Ecto neural progenitor cell (in vitro differentiated cells): ENCODE data around the gene CLASP1.
"Not testable (repeated sequence)": the region's sequence is repeated elsewhere in the genome, so short reads cannot be mapped to it uniquely, and the experiment has no call there.

Experiments
- DNase-seq: peaks from one replicate; pipeline ENCODE4 v3.0.0-alpha.2; 2018; ENCODE audit warnings: low spot score

The CLASP1 gene

GRCh38 chr2:121613774-121614173 is 35.5 kb downstream of the CLASP1 start:
- DNase-seq = no peak

GRCh38 chr2:121613152-121613551 is 36.1 kb downstream of the CLASP1 start:
- no peak for DNase-seq

GRCh38 chr2:121611730-121612705 is 37.2 kb downstream of the CLASP1 start:
- no peak for DNase-seq

GRCh38 chr2:121611048-121611649 is 38.1 kb downstream of the CLASP1 start:
- not testable (repeated sequence) for DNase-seq

GRCh38 chr2:121610487-121610874 is 38.8 kb downstream of the CLASP1 start:
- not testable (repeated sequence) for DNase-seq

DNA sequence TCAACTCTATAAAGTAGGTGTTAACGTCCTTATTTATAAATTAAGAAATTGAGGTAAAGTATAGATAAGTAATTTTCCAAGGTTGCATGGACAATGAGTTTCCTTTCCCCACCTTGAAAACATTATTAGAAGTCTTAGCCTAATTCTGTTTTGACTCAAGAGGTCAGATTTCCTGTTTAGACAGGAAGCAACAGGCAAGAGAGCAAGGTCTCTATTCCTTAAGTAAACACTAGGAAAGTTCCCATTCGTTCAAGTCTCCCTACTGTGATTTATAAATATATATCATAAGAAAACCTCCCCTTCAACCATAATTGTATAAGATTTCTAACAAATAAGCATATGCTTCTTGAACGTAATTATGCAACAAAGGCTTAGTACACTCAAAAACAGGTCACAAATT is 40.3 kb downstream of the CLASP1 start:
- DNase-seq = no peak

- DNase-seq = no peak
Measured at GRCh38 chr2:121608367-121608766, 40.9 kb downstream of the CLASP1 start.

- no peak for DNase-seq
Measured at GRCh38 chr2:121605820-121606733, 43.2 kb downstream of the CLASP1 start.

GRCh38 chr2:121603185-121603584 is 46.1 kb downstream of the CLASP1 start:
- no peak for DNase-seq

DNA sequence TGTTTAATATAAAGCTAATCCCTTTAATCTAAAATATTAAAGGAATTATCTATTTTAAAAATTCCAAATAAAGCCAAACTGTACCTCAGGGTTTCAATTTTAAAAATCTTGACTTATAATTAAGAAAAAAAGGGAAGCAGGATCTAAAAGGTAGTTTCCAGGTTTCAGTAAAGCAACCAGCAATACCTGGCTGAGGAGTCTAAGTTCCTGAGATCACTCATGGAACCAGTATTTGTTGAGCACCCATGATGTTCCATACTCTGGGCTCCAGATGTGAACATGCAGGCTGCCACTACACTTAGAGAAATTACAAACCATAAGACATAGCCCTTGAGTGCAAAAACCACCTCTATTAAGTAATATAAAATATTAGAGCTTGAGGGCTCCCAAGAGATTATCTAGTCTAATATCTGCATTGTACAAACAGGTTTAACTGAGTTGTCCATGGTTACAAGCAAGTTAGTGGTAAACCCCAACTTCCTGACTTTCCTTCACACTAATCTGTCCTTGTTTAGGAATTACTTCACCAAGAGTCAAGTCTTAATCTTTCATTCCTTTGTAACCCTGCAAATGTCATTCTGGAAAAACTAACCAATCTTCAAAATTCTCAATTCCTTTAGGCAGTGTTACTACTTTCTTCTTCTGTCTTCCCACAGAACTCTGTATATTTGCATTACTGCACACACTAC is 49.2 kb downstream of the CLASP1 start:
- DNase-seq = no peak

- DNase-seq = no peak
Measured at GRCh38 chr2:121598087-121598486, 51.2 kb downstream of the CLASP1 start.

DNA sequence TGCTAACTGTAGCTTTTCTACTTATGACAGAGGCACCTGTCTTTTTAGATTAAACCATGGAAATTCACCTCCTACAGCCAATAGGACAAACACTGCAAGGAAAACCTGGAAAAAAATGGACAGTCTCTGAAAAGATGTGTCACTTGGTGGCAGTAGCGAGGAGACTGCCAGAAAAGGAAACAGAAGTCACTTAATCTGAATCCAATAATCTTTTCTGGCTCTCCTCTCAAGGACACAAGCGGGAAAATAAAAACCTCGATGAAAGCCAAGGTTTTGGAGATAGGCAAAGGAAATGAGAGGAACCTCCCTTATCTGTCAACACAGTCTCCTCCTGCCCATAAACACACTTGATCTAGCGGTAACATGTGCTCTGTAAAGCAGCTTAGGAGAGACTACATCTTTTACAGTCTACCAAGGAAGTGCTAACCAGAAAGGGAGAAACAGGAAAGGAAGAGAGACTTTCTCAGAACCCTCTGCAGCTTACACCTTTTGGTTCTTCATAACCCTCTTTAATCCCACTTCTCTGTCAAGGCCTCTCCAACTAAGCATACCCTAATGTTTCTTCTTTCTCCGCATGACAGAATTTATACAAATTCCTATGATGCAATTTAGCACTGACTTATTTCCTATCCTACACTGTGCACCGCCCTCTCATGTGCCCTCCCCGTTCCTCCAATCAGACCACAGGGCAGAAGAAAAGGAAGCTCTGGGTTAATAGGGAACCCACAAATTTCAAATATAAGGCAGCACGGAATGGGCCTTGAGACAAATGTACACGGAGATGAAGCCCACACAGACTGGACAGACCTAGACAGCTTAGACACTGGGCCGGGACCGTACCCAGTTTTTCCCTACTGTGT is 52.8 kb downstream of the CLASP1 start:
- DNase-seq = no peak

- no peak for DNase-seq
Measured at GRCh38 chr2:121595012-121595891, 54.0 kb downstream of the CLASP1 start.

DNA sequence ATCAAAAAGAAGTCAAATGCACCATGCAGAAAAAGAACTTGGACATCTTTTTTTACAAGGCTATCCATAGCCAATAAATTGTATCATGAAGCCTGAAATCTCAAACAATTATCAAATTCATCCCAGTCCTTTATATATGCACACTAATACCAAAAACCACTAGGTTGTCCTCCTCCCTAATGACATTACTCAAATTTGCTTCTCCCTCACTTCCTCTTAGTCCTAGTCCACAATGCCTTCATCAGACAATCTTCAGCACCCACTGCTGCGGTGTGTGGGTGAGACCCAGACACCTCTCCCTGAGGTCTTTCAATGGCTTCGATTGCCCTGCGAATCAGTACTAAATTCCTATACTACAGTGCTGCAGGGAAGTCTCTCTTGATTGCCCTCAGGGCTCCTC is 58.1 kb downstream of the CLASP1 start:
- DNase-seq = no peak

DNA sequence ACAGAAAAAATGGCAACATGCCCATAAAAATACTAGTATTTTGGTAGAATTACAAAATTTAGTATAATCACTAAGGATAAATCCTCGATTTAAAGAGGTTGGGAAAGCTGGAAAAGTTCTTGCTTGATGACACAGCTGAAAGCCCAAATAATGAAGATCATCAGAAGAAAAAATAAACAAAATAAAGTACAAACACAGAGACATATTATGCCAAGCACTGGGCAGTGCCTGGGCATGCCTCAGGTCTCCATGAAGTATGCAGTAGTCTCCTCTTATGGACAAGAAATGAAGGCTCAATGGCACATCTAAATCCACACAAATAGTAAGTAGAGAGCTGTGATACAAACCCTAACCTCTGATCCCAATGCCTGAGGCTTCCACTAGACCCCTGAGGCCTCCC is 60.9 kb downstream of the CLASP1 start:
- DNase-seq = no peak

GRCh38 chr2:121587131-121587530 is 62.1 kb downstream of the CLASP1 start:
- DNase-seq = no peak

DNA sequence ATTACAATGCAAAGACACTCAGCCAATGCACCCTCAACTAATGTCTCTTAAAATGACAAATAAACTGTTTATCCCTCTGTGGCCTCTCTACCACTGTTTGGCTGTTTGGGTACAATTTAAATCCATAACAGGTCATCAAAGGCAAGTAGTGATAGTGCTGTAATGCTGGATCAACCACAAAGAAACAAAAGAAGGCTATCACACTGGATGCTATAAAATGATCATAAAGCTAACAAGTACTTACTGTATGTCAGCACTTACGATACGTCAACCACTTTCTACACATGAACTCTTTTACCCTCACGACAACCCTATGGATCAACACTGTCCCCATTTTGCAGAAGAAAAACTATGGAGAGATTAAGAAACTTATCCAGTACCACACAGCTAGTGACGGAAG is 64.5 kb downstream of the CLASP1 start:
- no peak for DNase-seq

DNA sequence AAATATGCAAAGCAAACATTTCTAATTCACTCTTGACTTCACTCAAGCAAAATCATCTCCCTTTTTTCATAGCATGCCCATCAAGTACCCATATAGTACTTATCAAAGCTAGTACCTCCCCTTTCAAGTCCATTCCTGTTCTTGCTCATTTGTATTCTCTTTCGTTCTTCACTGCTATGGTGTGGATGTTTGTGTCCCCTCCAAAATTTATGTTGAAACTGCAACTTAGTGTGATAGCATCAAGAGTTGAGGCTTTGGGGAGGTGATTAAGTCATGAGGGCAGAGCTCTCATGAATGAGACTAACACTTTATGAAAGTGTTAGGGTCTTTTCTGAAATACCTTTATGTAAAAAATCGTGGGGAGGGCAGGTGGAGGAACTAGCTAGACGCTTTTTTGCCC is 65.7 kb downstream of the CLASP1 start:
- no peak for DNase-seq

- no peak for DNase-seq
Measured at GRCh38 chr2:121582272-121582671, 67.0 kb downstream of the CLASP1 start.

- DNase-seq = no peak
Measured at GRCh38 chr2:121579309-121579708, 70.0 kb downstream of the CLASP1 start.
